ENCODE data around the gene CPT1C.

- TF ChIP-seq CTCF (IDR thresholded peaks at IDR 0.05; ENCODE audit: control extremely low read depth in 1 of 3, insufficient read depth in 1 of 3, low read depth in 1 of 3, low read length in 3 of 3) (no peak), RFX5 (IDR thresholded peaks at IDR 0.05; ENCODE audit: borderline replicate concordance, low read depth, low read length) (no peak), EZH2 (IDR thresholded peaks at IDR 0.05; ENCODE audit: low read depth, low read length, severe bottlenecking) (no peak), CBX5 (IDR thresholded peaks at IDR 0.05; ENCODE audit: low read depth, low read length) (no peak), ASH2L (IDR thresholded peaks at IDR 0.05; ENCODE audit: low read length) (no peak), CHD2 (IDR thresholded peaks at IDR 0.05; ENCODE audit: low read length) (no peak), POLR2A (IDR thresholded peaks at IDR 0.05; ENCODE audit: control extremely low read depth in 1 of 2, low read depth in 2 of 2, low read length in 2 of 2) (no peak; a peak in 1 of 3 replicates), SP2 (IDR thresholded peaks at IDR 0.05; ENCODE audit: low read length) (no peak), POLR2AphosphoS5 (IDR thresholded peaks at IDR 0.05; ENCODE audit: low read depth, low read length) (peak; percentile 60), MAFK (IDR thresholded peaks at IDR 0.05; ENCODE audit: low read depth, low read length) (no peak)
Measured at GRCh38 chr19:49687566-49688316, 3.2 kb upstream of the CPT1C start.

Data from H1 (cell line).